Thyroid gland (tissue), 4 donors: Measurements from ENCODE around the gene AJAP1. TPM values are rescaled to one million over a fixed set of nuclear protein-coding genes. Genes with fewer than 3 reads are reported as not detected.
"Not testable (repeated sequence)": the region's sequence is repeated elsewhere in the genome, so short reads cannot be mapped to it uniquely, and the experiment has no call there.

Source experiments
- DNase-seq, 2 donors: peaks; one replicate each; pipeline ENCODE4 v3.0.0-alpha.2; 2019
- H3K27ac ChIP-seq, 3 donors: fragments of 200-600 bp; sonication (generic); 1 replicate in 2 of 3; 2 replicates in 1 of 3; pipeline ENCODE4 v1.5.1; 2016 to 2019; ENCODE audit warnings: mild to moderate bottlenecking in 1 of 3, moderate library complexity in 1 of 3
- H3K27me3 ChIP-seq: fragments of 200-600 bp; sonication (generic); one replicate; pipeline ENCODE4 v1.5.1; 2019
- H3K36me3 ChIP-seq, 2 donors: fragments of 200-600 bp; sonication (generic); one replicate each; pipeline ENCODE4 v1.5.1; 2016 to 2019
- H3K4me1 ChIP-seq, 2 donors: fragments of 200-600 bp; sonication (generic); one replicate each; pipeline ENCODE4 v1.5.1; 2017 to 2019
- H3K4me3 ChIP-seq, 3 donors: fragments of 200-600 bp; sonication (generic); replicated peaks in 1 of 3; 1 replicate in 2 of 3; 2 replicates in 1 of 3; pipeline ENCODE4 v1.5.1; 2016; ENCODE audit warnings: mild to moderate bottlenecking in 1 of 3
- H3K9me3 ChIP-seq: fragments of 200-600 bp; sonication (generic); one replicate; pipeline ENCODE4 v1.5.1; 2017
- POLR2A ChIP-seq, 2 donors: fragments of 450-650 bp; IDR thresholded peaks; one replicate each; pipeline ENCODE4 v1.6.1; 2017; ENCODE audit warnings: antibody characterized with exemption in 2 of 2, mild to moderate bottlenecking in 2 of 2, moderate library complexity in 1 of 2
- WGBS, 2 donors: methylation state at CpG; one replicate each; pipeline ENCODE4 v1.1.5; 2017; 5-methylcytosine and 5-hydroxymethylcytosine counted together
- intact Hi-C: fragments of 100-400 bp; cut with DNase I; formaldehyde crosslinking; loops from one replicate; pipeline ENCODE4 v1.15.1; 2023
- total RNA-seq, 4 donors: library from RNA; depleted of rRNA; stranded (reverse); fragments of >200 nt; gene quantifications; one replicate each; pipeline ENCODE4 v1.2.3, GENCODE V29; 2016
- TF ChIP-seq, protein P1 (sequence below), 6 experiments: fragments of 200-600 bp in 3 of 6; fragments of 450-650 bp in 3 of 6; sonication (generic) in 3 of 6; IDR thresholded peaks; one replicate each; pipeline ENCODE4 v1.5.1; 2016 to 2019; ENCODE audit warnings: antibody characterized with exemption in 6 of 6, mild to moderate bottlenecking in 2 of 6, inconsistent platforms in 1 of 6, moderate library complexity in 1 of 6

The AJAP1 gene
- total RNA-seq, 4 donors from 2014 or later = 0.22 to 1.6 (median 0.81) TPM

GRCh38 chr1:4616831-4617465 lies 37.5 kb upstream of the AJAP1 start:
- no peak overlapping the region for H3K27ac ChIP-seq
- no peak for DNase-seq
- intact Hi-C loops = no loop called here
- TF ChIP-seq POLR2A (IDR thresholded peaks at IDR 0.05) = no peak
- TF ChIP-seq, protein P1, sequence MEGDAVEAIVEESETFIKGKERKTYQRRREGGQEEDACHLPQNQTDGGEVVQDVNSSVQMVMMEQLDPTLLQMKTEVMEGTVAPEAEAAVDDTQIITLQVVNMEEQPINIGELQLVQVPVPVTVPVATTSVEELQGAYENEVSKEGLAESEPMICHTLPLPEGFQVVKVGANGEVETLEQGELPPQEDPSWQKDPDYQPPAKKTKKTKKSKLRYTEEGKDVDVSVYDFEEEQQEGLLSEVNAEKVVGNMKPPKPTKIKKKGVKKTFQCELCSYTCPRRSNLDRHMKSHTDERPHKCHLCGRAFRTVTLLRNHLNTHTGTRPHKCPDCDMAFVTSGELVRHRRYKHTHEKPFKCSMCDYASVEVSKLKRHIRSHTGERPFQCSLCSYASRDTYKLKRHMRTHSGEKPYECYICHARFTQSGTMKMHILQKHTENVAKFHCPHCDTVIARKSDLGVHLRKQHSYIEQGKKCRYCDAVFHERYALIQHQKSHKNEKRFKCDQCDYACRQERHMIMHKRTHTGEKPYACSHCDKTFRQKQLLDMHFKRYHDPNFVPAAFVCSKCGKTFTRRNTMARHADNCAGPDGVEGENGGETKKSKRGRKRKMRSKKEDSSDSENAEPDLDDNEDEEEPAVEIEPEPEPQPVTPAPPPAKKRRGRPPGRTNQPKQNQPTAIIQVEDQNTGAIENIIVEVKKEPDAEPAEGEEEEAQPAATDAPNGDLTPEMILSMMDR (IDR thresholded peaks at IDR 0.05) = no peak
- 91 to 93% methylated on average over 6 to 18 of the region's 18 CpGs for WGBS, 2 donors
- H3K27me3 ChIP-seq = no peaks in the 10 kb centered on the region
- H3K4me3 ChIP-seq = no peak overlapping the region
- H3K9me3 ChIP-seq = no peaks in the 10 kb centered on the region
- H3K4me1 ChIP-seq = peaks cover 12 to 19% of the 10 kb centered on the region in 2 donors
- H3K36me3 ChIP-seq = no peaks in the 10 kb centered on the region

- no peaks in the 10 kb centered on the region for H3K9me3 ChIP-seq
- no peak for DNase-seq
- WGBS, 2 donors = 92 to 96% methylated on average over 3 to 5 of the region's 6 CpGs
- H3K27ac ChIP-seq = no peak overlapping the region
- no peak overlapping the region for H3K4me3 ChIP-seq
- TF ChIP-seq, protein P1 (IDR thresholded peaks at IDR 0.05) = no peak
- TF ChIP-seq POLR2A (IDR thresholded peaks at IDR 0.05) = no peak
- H3K4me1 ChIP-seq = peaks cover 12 to 19% of the 10 kb centered on the region in 2 donors
- no peaks in the 10 kb centered on the region for H3K27me3 ChIP-seq
- intact Hi-C loops = no loop called here
- H3K36me3 ChIP-seq = no peaks in the 10 kb centered on the region
Observed at GRCh38 chr1:4617506-4617905, 36.9 kb upstream of the AJAP1 start.

DNA sequence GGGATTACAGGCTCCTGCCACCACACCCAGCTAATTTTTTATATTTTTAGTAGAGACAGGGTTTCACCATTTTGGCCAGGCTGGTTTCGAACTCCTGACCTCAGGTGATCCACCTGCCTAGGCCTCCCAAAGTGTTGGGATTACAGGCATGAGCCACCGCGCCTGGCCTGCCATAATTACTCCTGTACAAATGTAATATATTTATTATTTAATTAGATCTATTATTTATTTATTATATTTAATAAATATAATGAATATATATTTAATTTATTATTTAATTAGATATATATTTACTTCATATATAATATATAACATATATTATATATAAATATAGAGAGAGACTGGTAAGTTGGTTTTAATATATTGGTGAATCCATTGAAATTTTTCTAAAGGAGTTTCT lies 35.6 kb upstream of the AJAP1 start:
- whole genome bisulfite sequencing, 2 donors = 96 to 100% methylated on average over 3 of the region's 3 CpGs
- H3K9me3 ChIP-seq, H3K4me3 ChIP-seq: not testable (repeated sequence)

GRCh38 chr1:4621646-4622045 lies 32.8 kb upstream of the AJAP1 start:
- intact Hi-C loops = no loop called here
- H3K9me3 ChIP-seq = no peaks in the 10 kb centered on the region
- TF ChIP-seq POLR2A (IDR thresholded peaks at IDR 0.05) = no peak
- TF ChIP-seq, protein P1 (IDR thresholded peaks at IDR 0.05) = no peak
- no peaks in the 10 kb centered on the region for H3K36me3 ChIP-seq
- no peak for DNase-seq
- H3K27me3 ChIP-seq = no peaks in the 10 kb centered on the region
- 65 to 78% methylated on average over 5 of the region's 5 CpGs for WGBS, 2 donors
- H3K27ac ChIP-seq = no peak overlapping the region
- no peak overlapping the region for H3K4me3 ChIP-seq
- H3K4me1 ChIP-seq = peaks cover 0 to 3% of the 10 kb centered on the region in 2 donors

More for the DNA sequence above, 35.6 kb upstream of the AJAP1 start:
- H3K36me3 ChIP-seq, DNase-seq, intact Hi-C loops, H3K27me3 ChIP-seq, H3K27ac ChIP-seq: not testable (repeated sequence)
- H3K4me1 ChIP-seq = peaks cover 12 to 19% of the 10 kb centered on the region in 2 donors

- WGBS, 2 donors = 91 to 99% methylated on average over 10 of the region's 10 CpGs
- Histone ChIP-seq H3K9me3 (no peaks in the 10 kb centered on the region), H3K4me1 (peaks cover 0 to 4% of the 10 kb centered on the region in 2 donors), H3K27ac (no peak overlapping the region), H3K4me3 (no peak overlapping the region), H3K27me3 (no peaks in the 10 kb centered on the region), H3K36me3 (no peaks in the 10 kb centered on the region)
- intact Hi-C loops = no loop called here
- TF ChIP-seq, protein P1 (IDR thresholded peaks at IDR 0.05) = no peak
- TF ChIP-seq POLR2A (IDR thresholded peaks at IDR 0.05) = no peak
- no peak for DNase-seq
Observed at GRCh38 chr1:4622821-4623220, 31.6 kb upstream of the AJAP1 start.
